Activated naive CD4-positive, alpha-beta T cell treated with Interleukin-2 at 50 U/mL for 16 hours (primary cell): ENCODE results near the gene STARD13.
"Not testable (repeated sequence)": the region's sequence is repeated elsewhere in the genome, so short reads cannot be mapped to it uniquely, and the experiment has no call there.

Source experiments
- DNase-seq: peaks from one replicate; pipeline ENCODE4 v3.0.0-alpha.2; 2020

The STARD13 gene

DNA sequence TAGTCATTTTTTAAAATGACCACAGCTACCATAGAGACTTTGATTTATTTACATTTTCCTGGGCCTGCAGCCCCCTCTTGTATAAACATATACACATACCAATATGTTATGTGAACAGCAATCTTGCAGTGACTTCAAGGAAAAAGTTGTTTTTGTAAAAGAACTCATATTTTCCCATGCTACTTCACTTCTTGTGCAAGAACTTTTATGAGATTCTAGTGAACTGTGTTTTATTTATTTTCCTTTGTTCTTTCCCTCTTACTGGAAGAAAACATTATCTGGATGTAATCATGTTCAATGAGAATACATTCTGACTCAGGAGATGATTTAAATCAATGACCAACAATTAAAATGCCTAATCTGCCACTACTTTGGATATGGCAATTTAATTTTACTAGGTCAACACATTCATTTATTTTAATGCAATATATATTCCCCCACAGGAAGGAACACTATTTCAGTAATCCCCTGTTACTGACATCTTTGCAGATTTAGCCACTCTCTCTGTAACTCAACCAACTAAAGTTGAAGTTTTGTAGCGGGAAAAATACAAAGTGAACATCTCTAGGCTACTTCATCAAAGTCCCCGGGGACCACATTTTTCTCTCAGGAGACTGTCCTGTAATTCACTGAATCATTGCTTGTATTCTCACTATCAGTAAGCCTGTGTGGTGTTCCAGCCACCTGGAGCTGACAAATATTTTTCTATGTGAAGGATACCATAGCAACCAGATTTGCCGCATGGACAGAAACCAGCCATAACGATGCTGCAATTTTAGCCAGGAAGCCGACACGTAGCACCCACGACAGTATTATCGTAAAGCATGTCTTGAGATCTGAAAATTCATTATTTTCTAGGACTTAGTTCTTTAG, 90.5 kb downstream of the STARD13 start:
- no peak for DNase-seq

DNA sequence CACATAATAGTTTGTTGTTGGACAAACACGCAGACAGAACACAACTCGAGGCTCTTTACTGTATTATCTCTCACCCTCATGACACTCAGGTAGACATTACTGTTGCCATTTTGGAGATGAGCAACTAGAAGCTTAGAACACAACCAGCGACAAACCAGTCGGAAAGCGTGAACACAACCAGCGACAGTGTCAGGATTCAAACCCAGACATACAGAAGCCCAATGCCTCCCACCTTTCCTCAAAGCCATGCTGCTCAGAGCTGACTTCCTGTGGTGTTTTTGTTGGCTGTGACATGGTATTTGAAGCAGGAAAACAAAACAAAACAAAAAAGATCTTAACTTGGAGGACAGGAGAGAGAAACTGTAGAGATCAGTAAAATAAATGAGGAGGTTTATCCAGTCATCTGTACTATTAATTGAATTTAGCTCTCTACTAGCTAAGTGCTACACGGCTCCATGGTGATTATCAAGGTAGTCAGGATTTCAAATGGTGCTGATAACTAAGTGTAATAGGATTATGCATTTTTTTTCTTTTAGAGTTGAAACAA, 92.1 kb downstream of the STARD13 start:
- no peak for DNase-seq

DNA sequence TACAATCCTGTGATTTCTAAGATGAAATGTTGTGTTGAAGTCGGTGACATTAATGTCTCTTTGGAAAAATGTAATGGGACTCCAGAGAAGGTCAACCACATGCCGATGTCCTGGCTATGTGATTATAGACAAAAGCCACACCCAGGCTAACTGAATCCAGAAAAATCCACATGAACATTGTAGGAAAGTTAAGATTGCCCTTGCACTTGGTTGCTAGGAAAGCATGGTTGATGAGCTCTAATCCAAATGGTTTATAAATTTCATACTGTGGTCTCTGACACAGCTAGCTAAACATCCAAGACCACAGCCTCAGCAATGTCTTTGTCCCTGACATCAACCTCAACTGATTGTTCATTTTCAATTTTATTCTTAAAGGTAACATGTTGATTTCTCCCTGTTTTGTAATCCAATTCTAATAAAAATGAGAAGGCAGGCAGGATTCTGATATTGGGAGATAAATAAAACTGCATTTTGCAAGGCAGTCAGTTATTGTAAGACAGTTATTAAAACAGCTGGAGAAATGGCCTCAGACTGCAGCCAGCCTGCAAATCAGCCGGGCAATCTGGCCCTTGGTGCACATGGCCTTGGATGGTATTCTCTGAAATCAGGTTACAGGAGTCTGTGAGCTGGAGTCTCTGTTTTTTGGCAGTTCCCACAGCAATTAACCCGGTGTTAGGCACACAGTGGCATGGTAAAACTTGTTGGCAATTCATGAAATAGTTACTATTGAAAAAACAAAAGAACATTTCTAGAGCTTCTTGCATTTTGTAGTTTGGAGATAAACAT, 93.9 kb downstream of the STARD13 start:
- DNase-seq, result no peak

DNA sequence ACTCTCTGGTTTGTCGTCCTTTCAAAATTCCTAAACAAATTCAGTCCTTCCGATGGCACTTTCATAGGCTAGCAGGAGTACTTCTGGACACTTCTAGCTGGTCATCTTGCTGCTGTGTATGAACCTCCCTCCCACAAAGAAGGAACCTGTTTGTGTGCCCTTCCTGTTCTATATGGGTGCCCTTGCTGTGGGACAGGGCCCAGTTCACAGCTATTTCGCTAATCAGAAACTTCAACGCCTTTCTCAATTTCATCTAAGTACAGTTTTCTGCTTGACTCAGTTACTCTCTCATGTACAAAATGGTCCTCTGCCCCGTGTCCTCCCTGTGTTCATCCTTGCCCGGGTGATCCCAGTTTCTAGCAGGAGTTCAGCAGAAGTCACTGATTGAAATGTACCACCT, 96.1 kb downstream of the STARD13 start:
- DNase-seq, result no peak

DNA sequence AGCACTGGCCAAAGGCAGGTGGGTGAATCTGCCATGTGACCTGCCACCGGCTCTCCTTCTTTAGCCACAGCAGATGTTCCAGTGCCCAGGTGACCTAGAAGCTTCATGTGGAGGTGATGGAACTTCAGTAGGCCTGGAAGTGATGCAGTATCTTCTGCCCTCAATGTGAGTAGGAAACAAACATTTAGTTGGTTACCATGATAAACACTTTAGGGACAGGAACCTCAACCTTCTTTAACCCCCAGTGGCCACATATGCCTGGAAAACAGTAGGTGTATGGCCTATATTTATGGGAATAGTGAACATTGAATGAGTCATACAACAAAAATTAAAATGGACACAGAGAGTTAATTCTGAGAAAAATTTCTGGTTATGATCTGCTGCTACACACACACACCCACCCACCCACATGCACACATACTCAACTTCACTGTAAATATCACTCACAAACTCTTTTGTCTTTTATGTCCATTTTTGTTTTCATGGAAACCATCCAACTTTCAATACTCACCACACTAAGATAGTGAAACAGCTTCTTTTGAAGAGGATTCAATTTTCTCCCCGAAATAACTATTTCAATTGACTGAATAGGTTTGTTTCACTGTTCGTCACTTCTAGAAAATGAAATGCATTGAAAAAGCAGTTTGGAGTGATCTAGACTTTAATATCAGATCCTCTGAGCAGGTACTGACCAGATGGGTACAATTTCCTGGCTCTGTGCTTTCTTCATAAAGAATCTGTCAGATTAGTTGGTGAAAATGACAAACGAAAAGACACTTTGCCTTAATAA, 97.3 kb downstream of the STARD13 start:
- DNase-seq, result no peak

DNA sequence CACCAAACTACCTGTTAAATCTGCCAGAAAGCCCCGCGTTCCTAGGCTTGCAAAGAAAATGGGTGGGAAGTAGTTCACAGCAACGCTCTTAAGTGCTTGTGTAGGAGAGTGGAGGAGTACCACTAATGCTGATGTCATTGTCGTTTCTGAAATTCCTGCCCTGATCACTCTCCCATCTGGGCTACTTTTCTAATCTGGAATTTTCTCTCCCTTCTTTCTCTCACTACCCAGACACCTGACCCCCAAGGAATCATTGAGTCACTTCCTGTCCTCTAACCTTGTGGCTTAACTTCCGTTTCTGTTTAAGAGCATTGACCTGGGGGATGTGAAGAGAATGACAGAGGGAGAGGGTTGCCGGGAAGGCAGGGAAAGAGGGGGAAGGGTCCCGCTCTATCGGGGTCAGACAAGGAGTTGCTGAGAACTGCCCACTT, 98.7 kb downstream of the STARD13 start:
- no peak for DNase-seq

DNA sequence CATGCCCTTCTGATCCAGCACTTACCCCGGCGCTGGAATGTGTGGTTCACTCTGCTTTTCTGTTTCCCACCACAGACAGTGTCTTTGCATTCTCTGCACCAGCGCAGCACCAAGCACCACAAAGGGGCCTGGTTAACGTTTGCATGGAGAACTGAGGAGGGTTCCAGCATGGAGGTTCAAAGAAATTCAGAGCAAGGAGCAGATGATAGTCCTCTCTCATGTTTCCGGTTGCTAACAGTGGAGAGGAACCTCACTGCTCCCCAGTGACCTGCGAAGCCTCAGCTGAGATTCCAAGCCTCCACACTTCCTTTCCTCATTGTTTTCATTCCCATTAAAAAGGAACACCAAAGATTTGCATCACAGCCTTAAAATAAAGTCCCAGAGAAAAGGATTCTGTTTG, 99.7 kb downstream of the STARD13 start:
- DNase-seq, result no peak

DNA sequence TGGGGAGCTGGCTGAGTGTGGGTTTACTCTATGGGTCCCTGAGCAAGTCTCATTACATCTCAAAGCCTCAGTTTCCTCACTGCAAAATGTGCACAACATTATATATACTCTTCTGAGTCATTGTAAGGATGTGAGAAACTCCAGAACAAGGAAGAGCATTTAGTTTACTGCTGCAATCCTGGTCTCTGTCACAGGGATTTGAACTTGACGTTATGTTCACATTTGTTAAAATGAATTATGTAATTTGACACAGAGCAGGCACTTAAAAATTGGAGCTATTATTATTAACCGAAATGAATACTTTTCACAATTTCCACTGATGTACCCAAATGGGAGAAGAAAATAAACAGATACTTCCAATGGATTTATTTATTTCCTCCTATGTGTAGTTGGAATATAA, 101.0 kb downstream of the STARD13 start:
- no peak for DNase-seq

DNA sequence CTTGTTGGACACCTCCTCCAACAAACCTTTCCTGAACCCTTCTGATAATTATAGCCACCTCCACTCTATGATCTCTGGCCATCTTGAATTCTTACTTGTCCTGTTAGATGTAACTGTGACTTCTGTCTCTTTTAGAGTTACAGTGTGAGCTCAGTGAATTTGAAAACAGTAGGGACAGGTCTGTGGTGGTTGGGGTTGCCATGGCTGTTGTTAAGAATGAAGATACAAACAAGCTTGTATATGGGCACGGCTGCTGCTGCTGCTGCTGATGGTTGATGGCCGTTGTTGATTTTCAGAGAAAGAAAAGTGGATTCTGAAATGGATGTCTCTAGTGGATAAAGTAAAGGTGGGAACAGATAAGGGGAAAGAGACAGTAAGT, 101.5 kb downstream of the STARD13 start:
- no peak for DNase-seq

DNA sequence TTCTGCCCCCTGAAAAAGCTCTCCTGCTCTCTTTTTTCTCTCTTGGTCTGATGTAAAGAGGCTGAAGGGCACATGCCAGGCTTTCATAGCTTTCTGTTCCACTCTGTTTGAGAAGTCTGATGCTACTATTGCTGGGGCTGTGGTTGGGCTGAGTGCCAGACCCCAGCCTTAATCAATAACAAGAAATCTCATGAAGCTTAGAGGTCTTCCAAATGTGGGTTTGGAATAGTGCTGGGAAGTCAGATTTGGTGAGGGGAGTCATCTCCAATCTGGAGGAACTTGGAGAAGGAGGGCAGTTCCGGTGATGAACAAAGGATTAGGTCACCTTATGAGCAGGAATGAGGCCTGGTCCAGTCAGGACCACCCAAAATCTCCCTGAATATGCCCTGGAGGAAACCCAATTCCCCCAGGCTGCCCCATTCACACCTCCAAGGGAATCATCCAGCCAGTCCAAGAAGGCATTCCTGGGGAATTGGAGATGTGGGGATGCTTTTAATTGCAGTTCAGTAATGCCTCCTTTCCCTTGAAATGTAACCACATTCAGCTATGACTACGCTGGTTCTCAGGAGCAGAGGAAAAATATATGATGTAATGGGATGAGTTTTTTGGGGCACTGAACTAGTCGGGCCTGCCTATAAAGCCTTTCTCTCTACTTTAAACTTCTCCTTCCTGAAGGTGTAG, 102.0 kb downstream of the STARD13 start:
- no peak for DNase-seq

DNA sequence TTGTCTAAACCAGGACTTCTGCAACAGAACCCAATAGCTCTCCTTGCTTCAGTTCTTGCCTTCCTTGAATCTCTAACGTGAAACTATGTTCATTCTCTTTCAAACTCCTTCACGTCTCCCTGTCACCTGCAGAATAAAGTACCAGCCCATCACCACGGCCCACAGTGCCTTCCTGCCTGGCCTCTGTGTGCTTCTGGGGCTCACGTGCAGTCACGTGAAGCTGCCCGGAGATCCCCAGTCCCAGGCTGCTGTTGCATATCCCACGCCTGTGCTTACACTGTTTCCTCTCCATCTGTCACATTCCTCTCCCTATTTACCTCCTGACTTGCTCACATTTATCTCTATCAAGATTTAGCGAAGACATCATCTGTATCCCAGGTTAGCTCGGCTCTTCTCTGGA, 102.8 kb downstream of the STARD13 start:
- no peak for DNase-seq

DNA sequence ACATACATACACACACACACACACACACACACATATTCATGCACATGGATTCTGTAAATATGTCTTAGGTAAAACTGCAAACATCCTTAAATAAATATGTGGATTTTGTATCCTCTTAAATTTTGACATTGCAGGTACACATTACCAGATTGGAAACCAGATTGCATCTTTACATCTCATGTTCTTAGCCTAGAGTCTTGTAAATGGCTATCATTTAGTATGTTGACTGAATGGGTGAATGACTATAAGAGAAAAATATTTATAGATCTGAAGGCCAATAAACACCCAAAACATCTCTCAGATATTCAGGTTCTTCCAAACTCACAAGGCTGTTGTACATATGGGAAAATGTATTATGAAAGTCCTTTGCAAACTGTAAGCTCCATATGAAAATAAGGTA, 104.3 kb downstream of the STARD13 start:
- no peak for DNase-seq

DNA sequence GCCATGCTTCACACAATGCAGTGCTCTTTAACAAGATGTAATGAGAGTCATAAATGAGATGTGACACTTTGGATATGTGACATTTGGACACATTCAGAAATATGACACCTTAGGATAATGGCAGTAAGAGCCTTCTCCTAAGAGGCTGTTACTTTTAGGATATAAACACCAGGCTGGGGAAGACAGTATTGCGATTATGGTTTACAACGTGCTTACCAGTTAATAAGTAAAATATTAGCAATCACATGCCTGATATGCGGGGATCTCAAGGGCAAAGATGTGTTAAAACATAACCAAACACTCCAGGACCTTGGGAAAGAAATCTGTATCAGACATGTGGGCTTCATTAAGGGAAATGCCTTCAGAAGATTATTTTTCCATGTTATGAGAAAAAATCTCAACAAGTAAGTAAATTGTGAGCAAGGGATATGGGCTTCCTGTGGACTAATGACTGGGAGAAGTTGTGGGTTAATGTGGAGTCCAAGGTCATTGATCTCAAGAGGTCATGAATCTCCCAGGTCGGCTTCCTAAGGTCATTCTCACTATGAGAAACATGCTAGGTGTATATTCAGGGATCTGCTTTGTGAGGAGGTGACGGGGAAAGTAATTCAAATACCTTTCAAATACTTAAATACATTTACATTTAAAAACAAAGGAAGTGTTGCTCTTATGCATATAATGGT, 105.3 kb downstream of the STARD13 start:
- no peak for DNase-seq

DNA sequence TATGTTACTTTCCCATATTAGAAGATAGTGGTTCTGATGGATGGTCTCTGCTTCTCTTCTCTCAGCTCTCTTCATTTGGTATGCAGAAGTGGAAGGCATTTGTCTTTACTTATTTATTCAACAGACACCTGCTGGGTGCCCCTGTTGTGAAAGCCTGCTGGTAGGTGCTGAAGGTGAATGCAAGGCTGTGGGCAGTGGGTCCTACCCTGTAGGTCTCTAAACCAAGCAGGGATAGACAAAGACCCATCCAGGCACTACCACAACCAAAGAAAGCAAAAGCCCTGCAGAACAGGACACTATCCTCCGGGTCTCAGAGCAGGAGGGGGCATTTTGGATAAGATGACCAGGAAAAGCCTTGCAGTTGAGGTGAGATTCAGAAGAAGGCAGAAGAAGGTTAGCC, 106.1 kb downstream of the STARD13 start:
- no peak for DNase-seq

DNA sequence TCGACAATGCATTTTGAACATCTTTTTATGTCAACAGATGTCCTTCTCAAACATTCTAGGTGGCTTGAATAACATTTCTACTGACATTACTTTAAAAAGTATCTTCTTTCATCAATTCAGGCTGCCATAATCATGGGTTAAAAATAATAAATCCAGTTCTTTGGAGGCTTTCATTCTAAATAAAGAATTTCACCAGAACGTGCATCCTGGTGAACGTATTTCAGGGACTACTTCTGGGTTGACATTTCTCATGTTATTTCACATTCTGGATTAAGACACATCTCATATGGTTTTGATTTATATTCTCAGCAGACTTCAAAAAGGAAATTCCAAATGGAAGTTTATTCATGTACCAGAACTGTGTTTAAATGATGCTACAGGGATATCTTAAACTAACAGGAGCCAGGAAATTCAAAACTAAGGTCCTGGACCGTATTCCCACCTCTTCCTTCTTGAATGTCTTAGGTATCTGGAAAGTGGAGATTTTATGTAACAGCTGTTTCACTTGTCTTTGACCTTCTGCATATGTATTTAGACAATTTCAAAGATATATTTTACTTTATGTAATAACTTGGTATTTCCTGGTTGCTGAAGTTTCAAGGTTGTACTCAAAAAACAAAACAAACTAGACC, 107.2 kb downstream of the STARD13 start:
- DNase-seq, result no peak

DNA sequence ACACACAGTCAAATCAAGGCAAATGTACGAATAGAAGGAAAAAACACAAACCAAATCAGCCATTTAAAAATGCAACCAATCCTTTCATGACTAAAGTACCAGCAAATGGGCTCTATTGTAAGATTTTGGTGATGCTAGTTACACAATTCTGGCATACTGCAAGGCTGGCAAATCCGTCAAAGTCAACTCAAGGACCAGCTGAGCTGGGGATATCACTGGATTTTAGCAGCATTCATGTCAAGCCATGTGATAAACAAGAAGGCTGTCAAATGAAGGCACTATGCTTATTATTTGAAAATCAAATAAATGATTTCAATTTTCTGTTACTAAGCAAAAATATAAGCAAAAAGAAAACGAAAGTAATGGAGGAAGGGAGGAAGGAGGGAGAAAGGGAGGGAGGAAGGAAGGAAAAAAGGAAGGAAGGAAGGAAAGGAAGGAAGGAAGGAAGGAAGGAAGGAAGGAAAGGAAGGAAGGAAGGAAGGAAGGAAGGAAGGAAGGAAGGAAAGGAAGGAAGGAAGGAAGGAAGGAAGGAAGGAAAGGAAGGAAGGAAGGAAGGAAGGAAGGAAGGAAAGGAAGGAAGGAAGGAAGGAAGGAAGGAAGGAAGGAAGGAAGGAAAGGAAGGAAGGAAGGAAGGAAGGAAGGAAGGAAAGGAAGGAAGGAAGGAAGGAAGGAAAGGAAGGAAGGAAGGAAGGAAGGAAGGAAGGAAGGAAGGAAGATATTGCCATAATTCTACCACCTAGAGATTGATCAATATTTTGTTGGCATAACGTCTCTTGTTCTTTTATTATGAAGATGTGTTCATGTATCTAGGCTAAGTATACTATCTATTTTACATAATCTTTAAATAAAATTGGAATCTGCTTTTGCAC, 108.0 kb downstream of the STARD13 start:
- not testable (repeated sequence) for DNase-seq

DNA sequence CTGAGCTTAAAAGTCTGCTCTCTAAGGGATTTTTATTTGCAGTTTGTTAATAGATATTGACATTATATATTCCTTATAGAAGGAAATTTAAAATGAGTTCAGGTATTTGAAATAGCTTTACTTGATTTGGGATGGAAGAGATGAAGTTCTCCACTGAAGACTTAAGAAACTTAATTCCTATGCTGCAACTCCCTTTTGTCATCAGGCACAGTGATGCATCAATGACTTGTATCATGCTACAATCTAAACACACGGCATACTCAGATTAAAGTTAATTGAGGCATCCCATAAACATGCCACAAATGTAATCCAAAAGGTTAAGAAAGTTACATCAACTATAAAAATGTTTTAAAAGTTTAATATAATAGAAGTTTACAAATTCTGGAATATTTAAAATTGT, 109.0 kb downstream of the STARD13 start:
- no peak for DNase-seq

DNA sequence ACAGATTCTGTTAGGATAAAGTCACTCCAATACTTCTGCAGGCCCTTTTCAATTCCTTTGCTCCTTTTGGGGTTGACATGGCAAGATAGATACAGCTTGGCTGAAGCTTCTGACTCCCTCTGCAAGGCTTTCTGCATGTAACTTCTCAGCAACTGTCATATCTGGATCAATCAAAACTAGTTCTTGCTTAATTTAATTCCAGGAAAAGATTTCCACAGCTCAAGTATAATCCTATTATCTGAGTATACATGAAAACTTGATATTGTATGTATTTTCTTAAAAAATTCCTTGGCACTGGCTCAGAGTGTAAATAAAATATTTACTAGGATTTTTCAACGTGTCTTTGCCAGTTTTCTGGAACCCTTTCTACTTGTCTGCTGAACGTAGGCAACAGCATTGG, 109.6 kb downstream of the STARD13 start:
- no peak for DNase-seq

DNA sequence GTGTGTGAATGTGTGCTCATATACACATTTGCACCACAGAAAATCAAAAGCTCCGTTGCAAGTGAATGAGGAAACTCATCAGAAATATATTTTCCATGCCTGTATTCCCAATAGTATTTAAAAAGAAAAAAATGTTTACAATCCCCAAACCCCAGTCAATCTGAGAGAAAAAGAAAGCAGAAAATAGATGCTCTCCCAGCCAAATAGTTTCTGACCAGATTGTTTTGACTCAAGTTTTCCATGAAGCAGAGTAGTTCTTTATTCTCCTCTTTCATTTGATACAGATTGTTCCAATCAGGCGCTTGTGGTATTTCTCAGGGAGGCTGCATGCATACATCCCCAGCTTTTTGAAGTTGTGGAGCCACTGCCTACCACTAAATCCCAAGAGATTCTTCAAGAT, 110.6 kb downstream of the STARD13 start:
- DNase-seq, result no peak

DNA sequence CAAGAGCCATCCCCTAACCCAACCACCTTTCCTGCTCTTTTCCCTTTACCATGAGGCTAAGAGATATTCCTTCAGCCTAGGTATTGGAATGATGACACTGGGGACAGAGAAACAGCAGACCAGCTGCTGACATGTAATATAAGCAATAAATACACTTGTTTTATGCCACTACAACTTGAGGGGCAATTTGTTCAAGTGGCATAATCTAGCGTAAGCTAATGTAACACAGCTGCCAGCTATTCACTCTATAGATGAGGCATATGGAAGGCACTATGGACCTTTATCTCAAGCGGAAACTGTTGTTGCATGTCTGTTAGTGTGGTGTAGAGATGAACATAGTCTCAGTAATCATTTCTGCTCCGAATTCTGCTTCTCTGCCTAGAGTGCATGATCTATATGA, 111.1 kb downstream of the STARD13 start:
- no peak for DNase-seq
